Measurements from ENCODE around the gene NHEJ1. TPM values are rescaled to one million over a fixed set of nuclear protein-coding genes. Genes with fewer than 3 reads are reported as not detected.

NHEJ1 gene
- total RNA-seq, 2 donors from 2014 or later, result 8.3 to 8.4 TPM

- Histone ChIP-seq H3K36me3 (no peaks in the 10 kb centered on the region), H3K9me3 (no peaks in the 10 kb centered on the region), H3K27me3 (peaks cover 0 to 10% of the 10 kb centered on the region in 2 donors), H3K4me1 (no peaks in the 10 kb centered on the region), H3K27ac (no peak overlapping the region), H3K4me3 (no peak overlapping the region)
- no peak for DNase-seq (ENCODE audit: low spot score)
- TF ChIP-seq, protein P1, sequence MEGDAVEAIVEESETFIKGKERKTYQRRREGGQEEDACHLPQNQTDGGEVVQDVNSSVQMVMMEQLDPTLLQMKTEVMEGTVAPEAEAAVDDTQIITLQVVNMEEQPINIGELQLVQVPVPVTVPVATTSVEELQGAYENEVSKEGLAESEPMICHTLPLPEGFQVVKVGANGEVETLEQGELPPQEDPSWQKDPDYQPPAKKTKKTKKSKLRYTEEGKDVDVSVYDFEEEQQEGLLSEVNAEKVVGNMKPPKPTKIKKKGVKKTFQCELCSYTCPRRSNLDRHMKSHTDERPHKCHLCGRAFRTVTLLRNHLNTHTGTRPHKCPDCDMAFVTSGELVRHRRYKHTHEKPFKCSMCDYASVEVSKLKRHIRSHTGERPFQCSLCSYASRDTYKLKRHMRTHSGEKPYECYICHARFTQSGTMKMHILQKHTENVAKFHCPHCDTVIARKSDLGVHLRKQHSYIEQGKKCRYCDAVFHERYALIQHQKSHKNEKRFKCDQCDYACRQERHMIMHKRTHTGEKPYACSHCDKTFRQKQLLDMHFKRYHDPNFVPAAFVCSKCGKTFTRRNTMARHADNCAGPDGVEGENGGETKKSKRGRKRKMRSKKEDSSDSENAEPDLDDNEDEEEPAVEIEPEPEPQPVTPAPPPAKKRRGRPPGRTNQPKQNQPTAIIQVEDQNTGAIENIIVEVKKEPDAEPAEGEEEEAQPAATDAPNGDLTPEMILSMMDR (IDR thresholded peaks at IDR 0.05), result no peak
Observed at GRCh38 chr2:219028141-219028540, 132.5 kb downstream of the NHEJ1 start.

- TF ChIP-seq, protein P1 (IDR thresholded peaks at IDR 0.05), result no peak
- DNase-seq (ENCODE audit: low spot score), result no peak
- Histone ChIP-seq H3K4me1 (no peaks in the 10 kb centered on the region), H3K27ac (no peak overlapping the region), H3K4me3 (no peak overlapping the region), H3K36me3 (no peaks in the 10 kb centered on the region), H3K9me3 (no peaks in the 10 kb centered on the region), H3K27me3 (peaks cover 0 to 10% of the 10 kb centered on the region in 2 donors)
Observed at GRCh38 chr2:219027511-219028055, 133.0 kb downstream of the NHEJ1 start.

- no peaks in the 10 kb centered on the region for H3K36me3 ChIP-seq
- TF ChIP-seq, protein P1 (IDR thresholded peaks at IDR 0.05), result no peak
Observed at GRCh38 chr2:219026946-219027345, 133.7 kb downstream of the NHEJ1 start.

GRCh38 chr2:219025637-219026585, 134.7 kb downstream of the NHEJ1 start:
- Histone ChIP-seq H3K4me3 (no peak overlapping the region), H3K36me3 (no peaks in the 10 kb centered on the region), H3K9me3 (no peaks in the 10 kb centered on the region), H3K27me3 (peaks cover 0 to 9% of the 10 kb centered on the region in 2 donors), H3K4me1 (no peaks in the 10 kb centered on the region), H3K27ac (no peak overlapping the region)
- DNase-seq (ENCODE audit: low spot score), result no peak
- TF ChIP-seq, protein P1 (IDR thresholded peaks at IDR 0.05), result no peak

More at GRCh38 chr2:219026946-219027345, 133.7 kb downstream of the NHEJ1 start:
- H3K4me1 ChIP-seq, result no peaks in the 10 kb centered on the region
- H3K27ac ChIP-seq, result no peak overlapping the region
- peaks cover 0 to 10% of the 10 kb centered on the region in 2 donors for H3K27me3 ChIP-seq
- DNase-seq (ENCODE audit: low spot score), result no peak
- no peaks in the 10 kb centered on the region for H3K9me3 ChIP-seq
- no peak overlapping the region for H3K4me3 ChIP-seq

MicroRNAs within 50 kb of the gene (microRNA counts, 767-probe panel; counts per million panel counts)
- microRNA hsa-miR-3131, result 0 to 31.0 counts per million in 2 donors

Small RNA genes lying within 50 kb of the gene (microRNA-seq; reads per million reads assigned to microRNA genes)
- 0 reads per million in 2 donors for gene MIR3131 (ENCODE audit: borderline number of aligned reads in 2 of 2, borderline replicate concordance in 1 of 2)

Other genes with a start within 250 kb of the NHEJ1 start
- gene CDK5R2, start 201.1 kb downstream of the NHEJ1 start, total RNA-seq, result not detected
- gene FEV, start 175.6 kb downstream of the NHEJ1 start, total RNA-seq, result not detected
- gene CRYBA2, start 167.4 kb downstream of the NHEJ1 start, total RNA-seq, result not detected
- gene CFAP65, start 119.3 kb downstream of the NHEJ1 start, total RNA-seq, result not detected
- not detected for gene IHH, start 99.9 kb downstream of the NHEJ1 start, total RNA-seq
- gene SLC23A3, start 9.2 kb upstream of the NHEJ1 start, total RNA-seq, result under 1 TPM; 0.33 to 0.55 TPM
- gene CNPPD1, start 16.1 kb upstream of the NHEJ1 start, total RNA-seq, result 10 to 100 TPM; 32.4 to 42.3 TPM
- 10 to 100 TPM; 26.6 to 41.7 TPM for gene RETREG2, start 17.5 kb upstream of the NHEJ1 start, total RNA-seq
- 10 to 100 TPM; 15.5 to 31.5 TPM for gene ZFAND2B, start 46.0 kb upstream of the NHEJ1 start, total RNA-seq
- 10 to 100 TPM in 1 of 2 donors, 1 to 10 TPM in 1; 9.3 to 12.1 TPM for gene ABCB6, start 58.1 kb upstream of the NHEJ1 start, total RNA-seq
- 10 to 100 TPM; 78.8 to 80.3 TPM for gene ATG9A, start 68.8 kb upstream of the NHEJ1 start, total RNA-seq
- 10 to 100 TPM; 14.5 to 14.9 TPM for gene ANKZF1, start 69.0 kb upstream of the NHEJ1 start, total RNA-seq
- 1 to 10 TPM; 1.8 to 3.4 TPM for gene GLB1L, start 84.6 kb upstream of the NHEJ1 start, total RNA-seq
- 1 to 10 TPM; 7.0 to 9.0 TPM for gene STK16, start 84.7 kb upstream of the NHEJ1 start, total RNA-seq
- not detected for gene TUBA4B, start 92.4 kb upstream of the NHEJ1 start, total RNA-seq
- gene TUBA4A, start 93.1 kb upstream of the NHEJ1 start, total RNA-seq, result 100 to 1,000 TPM in 1 of 2 donors, 10 to 100 TPM in 1; 51.7 to 159 TPM
- gene DNAJB2, start 118.6 kb upstream of the NHEJ1 start, total RNA-seq, result 10 to 100 TPM; 33.3 to 38.7 TPM
- gene PTPRN, start 148.6 kb upstream of the NHEJ1 start, total RNA-seq, result under 1 TPM in 1 of 2 donors, not detected in 1; 0.74 TPM
- gene RESP18, start 171.9 kb upstream of the NHEJ1 start, total RNA-seq, result not detected
- gene DNPEP, start 227.1 kb upstream of the NHEJ1 start, total RNA-seq, result 10 to 100 TPM; 48.1 to 51.2 TPM